Left ventricle myocardium inferior (tissue), 1 donor: ENCODE measurements around the gene CDK5RAP1. TPM values are rescaled to one million over a fixed set of nuclear protein-coding genes. Genes with fewer than 3 reads are reported as not detected.

Experiments
- DNase-seq: peaks from one replicate; pipeline ENCODE4 v3.0.0-alpha.2; 2020
- H3K27ac ChIP-seq: fragments of 200-600 bp; replicated peaks from 2 replicates; pipeline ENCODE4 v1.8.0; 2021
- H3K27me3 ChIP-seq: fragments of 200-600 bp; 2 replicates; pipeline ENCODE4 v1.8.0; 2021; ENCODE audit warnings: low read depth
- H3K36me3 ChIP-seq: fragments of 200-600 bp; 2 replicates; pipeline ENCODE4 v1.8.0; 2021
- H3K4me1 ChIP-seq: fragments of 200-600 bp; 2 replicates; pipeline ENCODE4 v1.8.0; 2021
- H3K4me3 ChIP-seq: fragments of 200-600 bp; 2 replicates; pipeline ENCODE4 v1.8.0; 2021; ENCODE audit warnings: mild to moderate bottlenecking, moderate library complexity
- H3K9me3 ChIP-seq: fragments of 200-600 bp; replicated peaks from 2 replicates; pipeline ENCODE4 v1.8.0; 2021
- intact Hi-C: fragments of 100-400 bp; cut with micrococcal nuclease; formaldehyde crosslinking; loops from one replicate; pipeline ENCODE4 v1.11.0; 2022
- total RNA-seq: library from RNA; stranded (reverse); fragmentation: NEBNext Ultra II Directional; extraction: Animal tissue kit (Norgen Biotek cat#: 25700); gene quantifications from one replicate; pipeline ENCODE4 v1.2.1, GENCODE V29; 2021
- TF ChIP-seq, protein P1 (sequence below): fragments of 200-600 bp; IDR thresholded peaks from 2 replicates; pipeline ENCODE4 v1.8.0; 2021; ENCODE audit warnings: antibody characterized with exemption, mild to moderate bottlenecking, borderline replicate concordance
- donor health status: DM: no; HTN: yes; CAD: no; lungs with severe emphysema.

The CDK5RAP1 gene
- total RNA-seq, 1 donor from 2014 or later, result 19.9 TPM

DNA sequence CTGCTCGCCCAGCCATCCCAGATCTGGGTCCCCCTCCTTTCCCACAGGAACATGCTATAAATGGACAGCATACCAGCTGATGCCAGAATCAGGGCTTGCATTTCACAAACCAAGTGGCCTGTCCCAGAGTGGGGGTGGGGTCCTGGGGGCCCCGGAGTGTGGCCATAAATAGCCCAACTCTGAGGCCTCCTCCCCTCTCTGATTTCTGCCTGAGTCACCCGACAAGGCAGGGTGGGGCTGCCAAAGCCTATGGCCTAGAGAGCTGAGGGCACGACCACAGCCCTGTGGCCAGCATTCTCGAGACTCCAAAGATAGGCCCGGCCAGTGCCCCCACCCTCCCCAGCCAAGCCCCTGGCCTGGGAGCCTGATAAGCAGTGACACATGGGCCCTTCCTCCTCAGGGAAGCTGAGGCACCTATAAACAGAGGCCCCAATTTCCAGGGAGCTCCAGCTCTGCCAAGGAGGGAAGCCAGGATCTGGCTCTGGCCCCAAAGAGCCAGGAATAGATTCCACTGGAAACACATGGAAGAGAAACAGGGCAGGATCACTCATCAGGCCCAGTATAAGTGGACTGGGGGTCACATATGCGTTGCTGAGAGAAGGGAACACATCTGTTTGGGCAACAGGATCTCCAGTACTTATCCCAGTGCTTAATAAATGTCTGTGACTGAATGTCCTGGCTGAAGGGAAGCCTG, 22.0 kb upstream of the CDK5RAP1 start:
- DNase-seq, result peak; percentile 79
- H3K27me3 ChIP-seq, result no peaks in the 10 kb centered on the region
- intact Hi-C loops, result no loop called here
- TF ChIP-seq, protein P1, sequence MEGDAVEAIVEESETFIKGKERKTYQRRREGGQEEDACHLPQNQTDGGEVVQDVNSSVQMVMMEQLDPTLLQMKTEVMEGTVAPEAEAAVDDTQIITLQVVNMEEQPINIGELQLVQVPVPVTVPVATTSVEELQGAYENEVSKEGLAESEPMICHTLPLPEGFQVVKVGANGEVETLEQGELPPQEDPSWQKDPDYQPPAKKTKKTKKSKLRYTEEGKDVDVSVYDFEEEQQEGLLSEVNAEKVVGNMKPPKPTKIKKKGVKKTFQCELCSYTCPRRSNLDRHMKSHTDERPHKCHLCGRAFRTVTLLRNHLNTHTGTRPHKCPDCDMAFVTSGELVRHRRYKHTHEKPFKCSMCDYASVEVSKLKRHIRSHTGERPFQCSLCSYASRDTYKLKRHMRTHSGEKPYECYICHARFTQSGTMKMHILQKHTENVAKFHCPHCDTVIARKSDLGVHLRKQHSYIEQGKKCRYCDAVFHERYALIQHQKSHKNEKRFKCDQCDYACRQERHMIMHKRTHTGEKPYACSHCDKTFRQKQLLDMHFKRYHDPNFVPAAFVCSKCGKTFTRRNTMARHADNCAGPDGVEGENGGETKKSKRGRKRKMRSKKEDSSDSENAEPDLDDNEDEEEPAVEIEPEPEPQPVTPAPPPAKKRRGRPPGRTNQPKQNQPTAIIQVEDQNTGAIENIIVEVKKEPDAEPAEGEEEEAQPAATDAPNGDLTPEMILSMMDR, result no peak
- H3K4me3 ChIP-seq, result no peak overlapping the region
- peaks cover 94% of the 10 kb centered on the region for H3K4me1 ChIP-seq
- H3K9me3 ChIP-seq, result no peaks in the 10 kb centered on the region
- peak overlapping the region; percentile 91 for H3K27ac ChIP-seq
- no peaks in the 10 kb centered on the region for H3K36me3 ChIP-seq

DNA sequence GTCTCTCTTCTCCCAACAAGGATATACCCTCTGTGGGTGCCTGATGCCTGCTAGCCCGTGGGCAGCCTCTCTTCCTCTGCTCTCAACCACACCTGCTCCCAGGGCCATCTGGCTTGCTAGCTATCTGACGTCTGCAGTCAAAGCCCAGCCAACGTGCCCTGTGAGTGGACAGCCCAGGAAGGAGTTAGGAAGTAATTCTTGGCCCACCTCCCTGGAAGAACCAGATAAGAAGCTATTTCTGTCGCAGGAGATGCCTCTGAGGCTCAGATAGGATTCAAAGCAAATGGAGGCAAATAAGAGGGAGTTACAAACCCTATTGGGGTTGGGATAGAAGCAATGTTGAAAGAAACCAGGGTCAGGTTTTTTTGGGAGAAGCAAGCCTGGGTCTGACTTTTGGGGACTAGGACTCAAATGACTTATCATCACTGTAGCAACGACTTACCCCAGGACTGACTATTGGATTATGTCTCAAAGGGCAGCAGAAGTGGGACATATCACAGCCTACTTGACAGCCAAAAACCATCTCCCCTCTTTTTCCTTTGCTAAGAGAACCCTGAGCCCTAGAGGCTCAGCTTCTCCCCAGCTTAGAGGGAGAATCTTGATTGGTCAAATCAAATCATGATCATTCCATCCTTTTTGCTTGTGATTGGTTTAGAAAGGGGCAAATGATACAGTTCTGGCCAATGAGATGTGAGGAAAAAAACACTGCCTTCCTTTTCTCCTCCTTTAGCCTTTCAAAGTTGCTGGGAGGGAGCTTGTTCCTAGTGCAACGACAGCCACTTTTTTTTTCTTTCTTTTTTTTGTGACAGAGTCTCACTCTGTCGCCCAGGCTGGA, 18.0 kb upstream of the CDK5RAP1 start:
- Histone ChIP-seq H3K4me1 (peaks cover 80% of the 10 kb centered on the region), H3K9me3 (no peaks in the 10 kb centered on the region), H3K27me3 (no peaks in the 10 kb centered on the region), H3K36me3 (peaks cover 20% of the 10 kb centered on the region), H3K4me3 (peak overlapping the region; percentile 24), H3K27ac (peak overlapping the region; percentile 91)
- TF ChIP-seq, protein P1, result no peak
- intact Hi-C loops, result no loop called here
- peak; percentile 84 for DNase-seq

DNA sequence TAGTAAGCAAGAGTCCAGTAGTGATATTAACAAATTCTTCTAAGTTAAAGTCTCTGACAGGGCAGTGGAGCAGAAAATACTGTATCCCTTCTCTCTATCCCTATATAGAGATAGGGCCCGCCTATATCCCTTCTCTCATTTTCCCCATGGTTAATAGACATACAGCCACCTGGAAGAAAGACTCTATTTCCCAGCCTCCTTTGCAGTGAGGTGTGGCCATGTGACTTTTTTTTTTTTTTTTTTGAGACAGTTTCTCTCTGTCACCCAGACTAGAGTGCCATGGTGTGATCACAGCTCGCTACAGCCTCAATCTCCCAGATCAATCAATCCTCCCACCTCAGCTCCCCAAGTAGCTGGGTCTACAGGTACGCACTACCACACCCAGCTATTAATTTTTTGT, 16.7 kb upstream of the CDK5RAP1 start:
- Histone ChIP-seq H3K27ac (peak overlapping the region; percentile 91), H3K4me3 (no peak overlapping the region), H3K36me3 (peaks cover 25% of the 10 kb centered on the region), H3K27me3 (no peaks in the 10 kb centered on the region), H3K4me1 (peaks cover 68% of the 10 kb centered on the region), H3K9me3 (no peaks in the 10 kb centered on the region)
- intact Hi-C loops, result no loop called here
- DNase-seq, result no peak
- TF ChIP-seq, protein P1, result no peak

GRCh38 chr20:33415948-33416347, 14.6 kb upstream of the CDK5RAP1 start:
- TF ChIP-seq, protein P1, result peak; percentile 70
- H3K4me1 ChIP-seq, result peaks cover 49% of the 10 kb centered on the region
- H3K27ac ChIP-seq, result peak overlapping the region; percentile 46
- peak; percentile 39 for DNase-seq
- H3K4me3 ChIP-seq, result no peak overlapping the region
- peaks cover 45% of the 10 kb centered on the region for H3K36me3 ChIP-seq
- no peaks in the 10 kb centered on the region for H3K9me3 ChIP-seq
- intact Hi-C loops, result no loop called here
- no peaks in the 10 kb centered on the region for H3K27me3 ChIP-seq

DNA sequence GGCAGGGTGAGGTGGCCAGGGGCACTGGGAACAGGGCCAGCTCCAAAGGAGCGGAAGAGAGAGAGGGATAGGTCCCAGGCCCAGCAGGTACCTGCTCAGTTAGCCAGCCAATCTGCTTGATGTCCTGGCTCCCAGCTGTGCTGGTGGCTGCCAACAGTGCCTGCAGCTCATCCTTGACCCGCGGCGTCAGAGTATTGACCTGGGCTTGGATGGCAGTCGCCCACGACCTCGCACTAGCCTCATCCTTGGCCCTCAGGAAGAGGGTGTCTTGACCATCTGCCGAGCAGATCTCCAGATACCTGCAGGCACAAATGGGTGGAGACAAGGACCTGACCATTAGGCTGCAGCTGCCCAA, 11.1 kb upstream of the CDK5RAP1 start:
- intact Hi-C loops, result no loop called here
- H3K27ac ChIP-seq, result no peak overlapping the region
- DNase-seq, result no peak

More for the DNA sequence above, 11.1 kb upstream of the CDK5RAP1 start:
- no peak overlapping the region for H3K4me3 ChIP-seq
- H3K4me1 ChIP-seq, result peaks cover 17% of the 10 kb centered on the region
- H3K27me3 ChIP-seq, result no peaks in the 10 kb centered on the region
- H3K36me3 ChIP-seq, result peaks cover 75% of the 10 kb centered on the region
- TF ChIP-seq, protein P1, result no peak
- H3K9me3 ChIP-seq, result no peaks in the 10 kb centered on the region
